Small intestine (tissue), 7 donors: ENCODE data around the gene WDR7. TPM values are rescaled to one million over a fixed set of nuclear protein-coding genes. Genes with fewer than 3 reads are reported as not detected.
A peak's percentile ranks its signal among the peaks of the same experiment; 100 is the strongest.

Source experiments
- DNase-seq, 2 donors: peaks; one replicate each; pipeline versions ENCODE4 v3.0.0 to v3.0.0-alpha.2; 2013
- FAIRE-seq: peaks from 2 replicates; lab custom pipeline; 2012; peaks lifted over from hg19 to GRCh38; lab: Jason Lieb, UNC
- H3K27ac ChIP-seq, 3 donors: one replicate each; pipeline ENCODE4 v1.5.1; 2013; ENCODE audit warnings: low read length in 2 of 3, mild to moderate bottlenecking in 2 of 3, control low read depth in 1 of 3, inconsistent platforms in 1 of 3, low read depth in 1 of 3, moderate library complexity in 1 of 3
- H3K27me3 ChIP-seq, 3 donors: one replicate each; pipeline ENCODE4 v1.6.1; 2013; ENCODE audit warnings: low read length in 3 of 3, inconsistent platforms in 1 of 3; ENCODE audit not compliant: control insufficient read depth in 3 of 3, insufficient read depth in 3 of 3
- H3K36me3 ChIP-seq, 3 donors: one replicate each; pipeline ENCODE4 v1.6.1; 2013; ENCODE audit warnings: low read length in 3 of 3, inconsistent platforms in 1 of 3, low read depth in 1 of 3, mild to moderate bottlenecking in 1 of 3, moderate library complexity in 1 of 3; ENCODE audit not compliant: control insufficient read depth in 3 of 3, insufficient read depth in 2 of 3
- H3K4me1 ChIP-seq, 3 donors: one replicate each; pipeline ENCODE4 v1.6.1; 2013; ENCODE audit warnings: low read length in 2 of 3, inconsistent platforms in 1 of 3, low read depth in 1 of 3, mild to moderate bottlenecking in 1 of 3, moderate library complexity in 1 of 3; ENCODE audit not compliant: control insufficient read depth in 3 of 3, insufficient read depth in 2 of 3
- H3K4me3 ChIP-seq, 3 donors: one replicate each; pipeline ENCODE4 v1.5.1; 2013; ENCODE audit warnings: low read length in 3 of 3, control low read depth in 1 of 3, inconsistent platforms in 1 of 3, low read depth in 1 of 3, mild to moderate bottlenecking in 1 of 3, moderate library complexity in 1 of 3
- H3K9me3 ChIP-seq, 2 donors: one replicate each; pipeline ENCODE4 v1.6.1; 2013; ENCODE audit warnings: low read depth in 1 of 2, low read length in 1 of 2; ENCODE audit not compliant: control insufficient read depth in 2 of 2, insufficient read depth in 1 of 2
- WGBS, 3 donors: extraction: QIAGEN DNeasy Blood & Tissue Kit; methylation state at CpG; one replicate each; pipeline ENCODE4 v1.1.7; 2013; 5-methylcytosine and 5-hydroxymethylcytosine counted together
- polyA plus RNA-seq, 4 donors: library from polyadenylated mRNA; stranded (reverse) in 3 of 4; unstranded in 1 of 4; fragments of 200-250 nt in 3 of 4; fragments of 120-200 nt in 1 of 4; gene quantifications; one replicate each; pipeline versions ENCODE4 v1.2.1 to v1.2.3, GENCODE V29; 2013
- donor health status: healthy with polysubstance abuse.
- donor health status: control.
- donor health status: control.
- donor health status: Bipolar disorder and iron deficiency.
- donor health status: healthy.

The WDR7 gene
- polyA plus RNA-seq, 4 donors = 3.1 to 7.8 (median 4.9) TPM

DNA sequence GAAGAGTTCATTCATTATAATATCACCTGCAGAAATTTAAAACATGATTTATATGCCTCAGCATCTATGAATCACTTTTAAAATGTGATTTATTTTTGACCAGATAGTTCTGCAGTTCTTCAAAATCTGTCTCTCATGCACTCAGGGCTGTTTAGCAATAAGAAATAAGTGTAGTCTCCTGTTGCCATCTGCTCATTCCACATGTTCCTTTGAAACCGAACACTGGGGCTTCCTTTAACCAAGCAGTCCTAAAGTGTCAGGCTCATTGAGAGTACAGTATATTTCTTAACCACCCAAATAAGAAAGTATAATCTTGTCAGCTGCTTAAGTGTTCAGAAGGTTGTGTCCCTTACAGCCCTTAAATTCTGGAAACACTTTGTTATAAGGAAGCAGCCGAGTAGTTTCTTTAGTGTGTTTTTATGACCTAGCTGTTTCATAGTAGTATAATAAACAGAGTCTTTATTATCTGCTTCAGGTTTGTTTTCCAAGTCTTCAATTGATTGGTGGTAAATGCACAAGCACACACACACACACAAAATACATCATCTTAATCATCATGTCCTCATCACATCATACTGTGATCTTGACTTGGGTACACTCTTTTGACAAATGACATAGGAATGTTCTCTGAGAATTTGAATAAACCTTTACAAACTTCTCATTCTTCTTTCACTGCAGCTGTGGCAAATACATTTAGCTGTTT is 10.4 kb downstream of the WDR7 start:
- FAIRE-seq = no peak
- peaks cover 0 to 2% (median 0%) of the 10 kb centered on the region in 3 donors for H3K36me3 ChIP-seq
- WGBS, 3 donors = 9 to 27% (median 18%) methylated on average over 2 of the region's 2 CpGs
- no peak overlapping the region for H3K4me3 ChIP-seq
- DNase-seq = peak; percentile 16 to 27
- H3K27ac ChIP-seq = no peak overlapping the region
- no peaks in the 10 kb centered on the region for H3K9me3 ChIP-seq
- no peaks in the 10 kb centered on the region for H3K4me1 ChIP-seq
- no peaks in the 10 kb centered on the region for H3K27me3 ChIP-seq

DNA sequence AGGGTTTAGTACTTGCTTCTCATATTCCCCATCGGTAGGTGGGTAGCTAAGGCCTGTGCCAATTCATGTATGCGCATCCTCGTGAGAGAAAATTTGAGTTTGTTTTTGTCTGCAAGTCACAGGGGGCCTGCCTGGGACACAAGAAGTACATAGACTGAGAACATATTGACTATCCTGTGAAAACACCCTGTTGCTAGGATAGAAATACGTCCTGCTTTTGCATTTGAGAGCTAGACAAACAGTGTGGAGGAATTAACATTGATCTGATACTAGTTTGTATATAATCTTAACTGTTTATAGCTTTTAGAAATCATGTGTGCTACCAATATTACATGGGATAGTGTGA is 10.9 kb downstream of the WDR7 start:
- no peaks in the 10 kb centered on the region for H3K27me3 ChIP-seq
- DNase-seq (no peak), FAIRE-seq (no peak)
- no peak overlapping the region for H3K27ac ChIP-seq
- H3K4me3 ChIP-seq = no peak overlapping the region
- H3K4me1 ChIP-seq = peaks cover 0 to under 1% (median 0%) of the 10 kb centered on the region in 3 donors
- 16 to 39% (median 24%) methylated on average over 4 of the region's 4 CpGs for WGBS, 3 donors
- H3K36me3 ChIP-seq = peaks cover 0 to 2% (median 0%) of the 10 kb centered on the region in 3 donors
- H3K9me3 ChIP-seq = no peaks in the 10 kb centered on the region

DNA sequence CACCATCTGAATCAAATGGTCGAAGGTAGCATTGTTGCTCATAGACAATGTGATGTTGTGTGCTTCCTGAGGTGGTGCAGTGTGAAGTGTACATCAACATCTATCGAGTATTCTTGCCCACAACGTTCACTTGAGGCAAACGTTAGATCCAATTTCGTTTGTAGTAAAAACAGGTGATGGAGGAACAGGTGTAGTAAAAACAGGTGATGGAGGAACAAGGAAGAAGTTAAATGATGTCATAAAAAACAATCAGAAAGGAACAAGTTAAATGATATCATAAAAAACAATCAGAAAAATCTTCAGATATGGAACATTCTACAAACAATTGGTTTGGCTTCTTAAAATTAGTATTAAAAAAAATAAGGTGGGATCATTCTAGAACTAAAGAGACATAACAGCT is 11.3 kb downstream of the WDR7 start:
- FAIRE-seq (no peak), DNase-seq (no peak)
- 25 to 66% (median 46%) methylated on average over 5 of the region's 5 CpGs for WGBS, 3 donors
- no peaks in the 10 kb centered on the region for H3K9me3 ChIP-seq
- no peak overlapping the region for H3K27ac ChIP-seq
- peaks cover 0 to 2% (median 0%) of the 10 kb centered on the region in 3 donors for H3K4me1 ChIP-seq
- H3K36me3 ChIP-seq = peaks cover 0 to 2% (median 0%) of the 10 kb centered on the region in 3 donors
- no peak overlapping the region for H3K4me3 ChIP-seq
- H3K27me3 ChIP-seq = no peaks in the 10 kb centered on the region

DNA sequence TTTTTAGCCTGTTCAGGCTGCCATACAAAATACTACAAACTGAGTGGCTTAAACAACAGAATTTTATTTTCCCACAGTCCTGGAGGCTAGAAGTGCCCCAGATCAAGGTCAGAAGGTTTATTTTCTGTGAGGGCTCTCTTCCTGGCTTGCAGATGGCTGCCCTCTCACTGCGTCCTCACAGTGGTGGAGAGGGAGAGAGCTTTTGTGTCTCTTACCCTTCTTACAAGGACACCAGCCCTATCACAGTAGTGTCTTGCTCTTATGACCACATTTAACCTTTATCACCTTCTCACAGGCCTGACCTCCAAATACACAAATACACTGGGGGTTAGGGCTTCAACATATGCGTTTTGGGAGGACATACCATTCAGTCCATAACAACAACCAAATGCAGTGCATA is 11.7 kb downstream of the WDR7 start:
- WGBS, 3 donors = 82 to 89% (median 86%) methylated on average over 2 of the region's 2 CpGs
- no peak for DNase-seq
- Histone ChIP-seq H3K27me3 (no peaks in the 10 kb centered on the region), H3K9me3 (no peaks in the 10 kb centered on the region), H3K4me3 (no peak overlapping the region), H3K27ac (no peak overlapping the region), H3K36me3 (peaks cover 0 to 2% (median 0%) of the 10 kb centered on the region in 3 donors), H3K4me1 (peaks cover 0 to 2% (median 0%) of the 10 kb centered on the region in 3 donors)
- no peak for FAIRE-seq

DNA sequence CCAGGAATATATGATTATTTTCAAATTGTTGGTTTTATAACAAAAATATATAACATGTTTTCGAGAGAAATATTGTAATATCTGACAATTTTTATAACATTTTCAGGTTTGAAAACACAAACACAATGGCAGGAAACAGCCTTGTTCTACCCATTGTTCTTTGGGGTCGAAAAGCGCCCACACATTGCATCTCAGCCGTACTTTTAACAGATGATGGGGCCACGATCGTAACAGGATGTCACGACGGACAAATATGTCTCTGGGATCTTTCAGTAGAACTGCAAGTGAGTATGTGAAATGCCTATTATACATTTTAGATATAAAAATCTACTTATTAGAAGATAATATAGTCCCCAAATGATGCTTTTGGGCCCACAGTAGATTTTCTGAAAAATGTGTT is 21.2 kb downstream of the WDR7 start:
- no peak overlapping the region for H3K27ac ChIP-seq
- H3K4me1 ChIP-seq = no peaks in the 10 kb centered on the region
- WGBS, 3 donors = 77 to 85% (median 84%) methylated on average over 8 of the region's 8 CpGs
- no peak overlapping the region for H3K4me3 ChIP-seq
- H3K27me3 ChIP-seq = no peaks in the 10 kb centered on the region
- peaks cover 0 to 9% (median 2%) of the 10 kb centered on the region in 3 donors for H3K36me3 ChIP-seq
- DNase-seq (no peak), FAIRE-seq (no peak)
- peaks cover 0 to 3% of the 10 kb centered on the region in 2 donors for H3K9me3 ChIP-seq

DNA sequence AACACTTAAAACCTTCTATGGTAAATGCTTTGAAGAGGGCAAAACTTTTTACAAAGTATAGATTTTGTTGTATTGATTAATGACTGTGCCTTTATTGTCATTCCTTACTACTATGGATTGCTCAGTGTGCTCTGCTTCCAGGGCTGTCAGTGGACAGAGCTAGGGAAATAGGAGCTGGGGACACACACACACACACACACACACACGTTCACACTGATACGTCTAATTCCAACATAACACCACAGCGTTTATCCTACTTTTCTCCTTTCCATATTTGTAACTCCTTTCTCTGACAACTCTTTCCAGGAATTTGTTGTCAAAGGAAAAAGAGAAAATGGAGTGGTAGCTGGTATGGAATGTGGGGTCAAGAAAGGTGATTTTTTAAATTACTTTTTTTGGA is 21.8 kb downstream of the WDR7 start:
- H3K36me3 ChIP-seq = peaks cover 0 to 10% (median 2%) of the 10 kb centered on the region in 3 donors
- FAIRE-seq (no peak), DNase-seq (no peak)
- no peaks in the 10 kb centered on the region for H3K4me1 ChIP-seq
- 81 to 95% (median 91%) methylated on average over 3 of the region's 3 CpGs for WGBS, 3 donors
- H3K9me3 ChIP-seq = peaks cover 0 to 5% of the 10 kb centered on the region in 2 donors
- H3K27ac ChIP-seq = no peak overlapping the region
- H3K27me3 ChIP-seq = no peaks in the 10 kb centered on the region
- no peak overlapping the region for H3K4me3 ChIP-seq

DNA sequence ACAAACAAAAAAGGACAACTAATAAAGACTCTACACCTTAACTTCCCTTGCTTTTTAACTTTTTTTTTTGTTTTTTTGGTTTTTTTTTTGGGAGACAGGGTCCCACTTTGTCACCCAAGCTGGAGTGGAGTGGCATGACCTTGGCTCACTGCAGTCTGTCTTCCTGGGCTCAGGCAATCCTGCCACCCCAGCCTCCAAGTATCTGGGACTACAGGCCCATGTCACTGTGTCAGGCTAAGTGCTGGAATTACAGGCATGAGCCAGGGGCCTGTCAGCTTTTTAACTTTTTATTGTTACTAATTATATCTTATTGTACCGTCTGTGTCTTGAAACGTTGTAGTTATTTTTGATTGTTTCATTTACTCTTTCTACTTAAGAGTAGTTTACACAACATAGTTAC is 25.5 kb downstream of the WDR7 start:
- H3K9me3 ChIP-seq = peaks cover 0 to 5% of the 10 kb centered on the region in 2 donors
- FAIRE-seq (no peak), DNase-seq (no peak)
- 68 to 90% (median 77%) methylated on average over 2 of the region's 2 CpGs for WGBS, 3 donors
- H3K36me3 ChIP-seq = peaks cover 0 to 12% (median 2%) of the 10 kb centered on the region in 3 donors
- H3K27ac ChIP-seq = no peak overlapping the region
- no peaks in the 10 kb centered on the region for H3K27me3 ChIP-seq
- no peak overlapping the region for H3K4me3 ChIP-seq
- no peaks in the 10 kb centered on the region for H3K4me1 ChIP-seq

DNA sequence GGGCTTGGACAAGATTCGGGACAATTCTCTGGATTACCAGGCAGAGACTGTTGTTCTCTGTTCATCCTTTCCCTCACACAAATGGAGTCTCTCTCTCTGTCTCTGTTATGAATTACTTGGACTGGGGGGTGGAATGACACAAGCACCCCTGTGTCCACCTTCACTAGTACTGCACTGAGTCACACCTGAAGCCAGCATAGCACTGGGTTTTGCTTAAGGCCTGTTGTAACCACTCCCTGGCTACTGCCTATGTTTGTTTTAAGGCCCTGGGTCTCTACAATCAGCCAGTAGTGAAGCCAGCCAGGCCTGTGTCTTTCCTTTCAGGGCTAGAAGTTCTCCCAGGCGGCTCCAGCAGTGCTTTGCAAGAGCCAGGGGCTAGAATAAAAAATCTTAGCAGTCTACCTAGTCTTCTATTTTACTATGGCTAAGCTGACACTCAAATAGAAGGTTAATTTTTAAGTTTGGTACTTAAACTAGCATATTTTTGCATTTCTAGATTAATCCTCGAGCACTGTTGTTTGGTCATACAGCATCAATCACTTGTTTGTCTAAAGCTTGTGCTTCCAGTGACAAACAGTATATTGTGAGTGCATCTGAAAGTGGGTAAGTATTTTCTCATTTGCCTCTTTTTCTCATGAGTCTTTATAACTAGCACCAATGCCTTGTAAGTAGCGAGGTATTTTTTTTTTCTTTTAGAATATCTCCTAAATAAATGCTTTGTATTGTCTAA is 27.8 kb downstream of the WDR7 start:
- Histone ChIP-seq H3K27ac (no peak overlapping the region), H3K4me3 (no peak overlapping the region), H3K36me3 (peaks cover 0 to 8% (median 3%) of the 10 kb centered on the region in 3 donors), H3K27me3 (no peaks in the 10 kb centered on the region), H3K9me3 (peaks cover 0 to 5% of the 10 kb centered on the region in 2 donors), H3K4me1 (no peaks in the 10 kb centered on the region)
- WGBS, 3 donors = 83 to 90% (median 88%) methylated on average over 4 of the region's 4 CpGs
- no peak for DNase-seq
- FAIRE-seq = no peak
